HG03196 (cell line): ENCODE data around the gene MAPK8IP3.

Experiments
- ATAC-seq: cut with Tn5 transposase; IDR thresholded peaks from one replicate; pipeline ENCODE4 v1.9.1; 2021; ENCODE audit not compliant: unreplicated experiment

Gene MAPK8IP3

DNA sequence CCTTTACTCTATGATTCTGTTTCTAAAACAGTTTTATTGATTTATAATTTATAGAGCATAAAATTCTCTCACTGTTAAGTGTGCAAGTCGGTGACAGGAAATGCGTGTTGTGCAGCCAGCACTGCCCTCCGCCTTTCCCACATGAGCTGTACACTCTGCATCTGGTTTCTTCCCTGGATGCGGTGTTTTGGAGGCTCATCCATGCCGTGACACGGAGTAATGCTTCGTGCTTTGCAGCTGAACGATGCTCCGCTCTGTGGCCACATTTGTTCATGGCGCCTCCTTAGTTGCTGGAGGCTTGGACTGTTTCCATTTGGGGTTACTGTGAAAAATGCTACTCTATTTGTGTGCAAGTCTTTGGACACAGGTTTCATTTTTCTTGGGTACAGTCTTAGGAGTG lies 94.7 kb downstream of the MAPK8IP3 start:
- ATAC-seq: no peak

DNA sequence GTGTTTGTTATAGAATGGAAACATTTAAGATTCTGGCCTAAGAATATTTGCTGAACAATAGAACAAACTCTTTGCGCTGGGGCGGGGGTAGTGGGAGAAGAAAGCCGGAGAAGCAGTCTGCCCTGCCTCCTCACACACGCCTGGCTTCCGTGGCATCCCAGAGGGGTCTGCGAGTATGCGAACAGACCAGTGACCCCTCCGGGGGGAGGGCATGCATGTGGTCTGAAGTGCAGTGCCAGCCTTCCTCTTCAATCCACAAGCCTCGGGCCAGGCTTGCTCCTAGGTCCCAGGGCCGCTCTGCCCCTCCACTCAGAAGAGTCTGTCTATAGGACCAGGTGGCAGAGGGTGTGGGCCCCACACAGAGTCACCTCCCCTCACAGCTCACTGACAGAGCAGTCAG lies 101.6 kb downstream of the MAPK8IP3 start:
- ATAC-seq: no peak

DNA sequence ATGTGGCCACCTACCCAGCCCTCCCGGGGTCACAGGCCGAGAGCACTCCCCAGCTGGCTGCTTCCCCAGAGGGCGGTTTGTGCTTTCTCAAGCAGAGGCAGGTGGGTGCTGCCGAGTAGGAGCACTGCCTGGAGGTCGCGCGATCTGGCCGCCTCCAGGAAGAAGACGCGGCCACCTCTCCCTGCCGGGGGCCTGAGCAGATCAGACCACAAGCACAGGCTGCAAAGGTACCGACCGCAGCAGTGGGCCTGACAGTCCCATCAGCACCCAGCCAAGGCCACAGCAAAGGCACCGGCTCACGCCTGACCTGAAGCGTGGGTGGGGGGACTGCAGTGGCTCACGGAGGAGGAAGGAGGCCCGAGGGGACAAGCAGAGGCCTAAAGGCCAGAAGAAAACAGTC lies 102.7 kb downstream of the MAPK8IP3 start:
- ATAC-seq: no peak

DNA sequence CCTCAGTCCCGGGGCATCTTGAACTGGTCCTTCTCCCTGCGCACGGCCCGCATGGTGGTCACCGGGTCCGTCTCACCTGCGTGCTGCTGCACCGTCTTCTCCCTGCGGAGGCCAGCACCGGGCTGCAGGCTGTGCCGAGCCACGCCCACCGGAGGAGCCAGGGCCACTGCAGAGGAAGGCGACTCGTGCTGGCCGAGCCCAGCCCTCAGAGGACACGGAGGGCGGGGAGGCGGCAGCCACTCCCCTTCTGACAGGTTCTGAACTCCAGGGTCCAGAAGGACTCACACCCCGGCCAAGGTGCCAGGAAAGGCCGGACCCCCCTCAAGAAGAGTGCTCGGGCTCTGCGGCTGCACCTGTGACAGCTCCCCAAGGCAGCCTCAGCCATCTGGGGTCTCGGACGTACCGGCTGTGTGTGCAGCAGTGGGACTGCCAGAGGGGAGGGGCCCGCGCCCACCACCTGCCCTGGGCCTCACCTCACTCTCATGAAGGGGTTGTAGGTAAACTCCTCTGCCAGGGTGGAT lies 103.3 kb downstream of the MAPK8IP3 start:
- no peak for ATAC-seq

DNA sequence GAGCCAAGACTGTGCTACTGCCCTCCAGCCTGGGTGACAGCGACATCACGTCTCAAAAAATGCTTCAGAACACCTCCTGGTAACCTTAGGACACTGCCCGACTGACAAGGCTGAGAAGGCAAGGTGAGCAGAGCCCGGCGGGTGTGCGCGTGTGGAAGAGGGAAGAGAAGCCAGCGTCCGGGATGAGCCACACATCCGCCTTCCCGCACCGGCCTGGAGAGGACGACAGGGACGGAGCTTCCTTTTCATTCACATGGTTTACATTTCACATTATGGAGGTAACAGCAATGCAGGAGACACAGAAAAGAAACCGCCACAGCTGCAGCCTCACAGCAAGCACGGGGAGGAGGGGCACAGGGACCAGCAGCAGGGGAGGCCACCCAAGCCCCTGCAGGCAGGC lies 104.1 kb downstream of the MAPK8IP3 start:
- ATAC-seq: no peak

DNA sequence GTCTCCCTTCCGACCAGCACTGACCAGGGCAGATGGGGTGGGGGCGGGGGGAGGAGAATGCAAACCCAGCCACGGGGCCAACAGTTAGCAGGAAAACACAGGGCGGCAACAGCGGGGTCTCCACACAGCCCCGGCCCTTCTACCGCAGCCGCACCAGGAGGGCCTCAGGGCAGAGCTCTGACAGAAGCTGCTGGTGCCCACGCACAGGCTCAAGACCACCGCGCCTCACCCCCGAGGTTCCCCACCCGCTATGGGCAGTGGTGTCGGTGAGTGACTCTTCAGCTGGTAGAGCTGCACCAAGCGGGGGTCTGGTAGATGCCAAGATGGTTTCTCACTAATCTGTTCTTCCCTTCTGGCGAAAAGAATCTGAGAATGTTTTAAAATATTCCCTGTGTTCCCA lies 104.5 kb downstream of the MAPK8IP3 start:
- ATAC-seq: no peak

DNA sequence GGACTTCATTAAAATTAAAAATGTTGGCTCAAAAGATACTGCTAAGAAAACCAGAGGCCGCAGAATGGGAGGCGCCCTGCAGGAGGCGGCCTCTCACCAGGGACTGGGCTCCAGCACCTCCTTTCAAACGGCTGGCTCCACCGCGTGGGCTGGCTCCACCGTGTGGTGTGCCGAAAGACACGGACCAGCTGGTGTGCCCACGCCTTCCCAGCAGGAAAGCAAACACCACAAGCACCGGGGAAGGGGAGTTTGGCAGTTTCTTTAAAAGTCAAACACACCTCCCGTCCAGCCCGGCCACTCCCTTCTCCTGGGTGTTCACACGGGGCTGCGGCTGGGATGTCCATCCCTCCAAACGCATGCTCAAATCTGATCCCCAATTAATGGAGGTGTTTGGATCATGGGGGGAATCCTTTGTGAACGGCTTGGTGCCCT lies 106.8 kb downstream of the MAPK8IP3 start:
- no peak for ATAC-seq

DNA sequence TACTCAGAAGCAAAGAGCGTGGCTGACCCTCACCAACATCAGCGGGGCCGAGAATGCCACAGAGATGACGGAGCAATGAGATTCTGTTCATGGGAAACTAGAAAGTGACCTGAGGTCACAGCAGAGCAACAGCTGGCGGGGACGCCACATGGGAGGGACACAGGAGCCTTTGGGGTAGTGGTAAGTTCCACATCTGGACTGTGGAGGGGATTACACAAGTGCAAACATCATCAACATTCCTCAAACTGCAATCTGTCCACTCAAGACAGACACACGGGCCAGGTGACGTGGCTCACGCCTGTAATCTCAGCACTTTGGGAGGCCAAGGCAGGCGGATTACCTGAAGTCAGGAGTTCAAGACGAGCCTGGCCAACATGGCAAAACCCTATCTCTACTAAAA lies 109.5 kb downstream of the MAPK8IP3 start:
- ATAC-seq: no peak

DNA sequence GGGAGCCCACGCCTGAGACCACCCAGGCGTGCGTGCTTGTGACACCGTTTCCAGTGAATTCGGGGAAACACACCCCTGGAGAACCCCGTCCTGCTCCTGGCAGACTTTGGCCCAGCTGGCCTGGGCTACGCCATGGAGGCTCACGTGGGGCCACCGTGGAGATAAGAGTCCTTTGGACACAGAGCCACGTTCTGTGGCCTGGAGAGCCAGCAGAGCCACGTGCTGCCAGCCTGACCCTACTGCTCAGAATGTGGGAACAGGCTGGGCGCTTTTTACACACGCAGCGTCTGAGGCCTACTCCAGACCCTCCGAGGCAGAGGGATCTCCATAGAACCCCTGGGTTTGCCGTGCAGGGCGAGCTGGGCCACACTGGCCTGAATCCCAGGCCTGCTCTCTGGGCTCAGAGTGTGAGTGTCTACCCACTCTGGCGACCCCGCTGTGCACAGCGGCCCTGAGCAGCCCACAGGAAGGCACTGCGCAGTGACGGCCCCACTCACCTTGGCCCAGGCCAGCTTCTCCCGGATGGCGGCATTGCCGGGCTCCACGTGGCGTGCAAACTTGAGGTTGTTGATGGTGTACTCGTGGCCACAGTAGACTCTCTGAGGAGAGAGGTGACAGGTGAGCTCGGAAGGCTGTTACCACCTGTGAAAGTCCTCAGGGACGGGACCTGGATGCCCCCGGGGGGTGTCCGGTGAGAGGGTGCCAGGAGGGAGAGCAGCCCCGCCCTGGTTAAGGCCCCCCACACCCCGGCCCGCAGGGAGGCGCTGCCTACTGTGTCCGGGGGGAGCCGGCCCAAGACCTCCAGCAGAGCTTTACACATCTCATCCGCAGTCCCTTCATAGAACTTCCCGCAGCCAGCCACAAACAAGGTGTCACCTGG lies 110.6 kb downstream of the MAPK8IP3 start:
- no peak for ATAC-seq

DNA sequence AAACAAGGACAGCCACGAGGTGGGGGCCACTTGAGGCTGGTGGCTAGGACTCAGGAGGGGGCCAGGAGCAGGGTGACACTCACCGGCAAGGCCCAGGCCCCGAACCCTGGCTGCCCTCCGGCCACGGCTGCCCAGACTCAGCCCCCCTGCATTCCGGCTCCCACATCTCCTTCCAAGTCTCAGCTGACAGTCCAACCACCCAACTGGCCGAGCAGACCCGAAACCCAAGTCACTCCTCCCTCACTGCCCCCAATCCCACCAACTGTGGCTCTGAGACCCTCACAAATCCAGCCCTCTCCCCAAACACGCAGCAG lies 111.2 kb downstream of the MAPK8IP3 start:
- ATAC-seq: no peak

DNA sequence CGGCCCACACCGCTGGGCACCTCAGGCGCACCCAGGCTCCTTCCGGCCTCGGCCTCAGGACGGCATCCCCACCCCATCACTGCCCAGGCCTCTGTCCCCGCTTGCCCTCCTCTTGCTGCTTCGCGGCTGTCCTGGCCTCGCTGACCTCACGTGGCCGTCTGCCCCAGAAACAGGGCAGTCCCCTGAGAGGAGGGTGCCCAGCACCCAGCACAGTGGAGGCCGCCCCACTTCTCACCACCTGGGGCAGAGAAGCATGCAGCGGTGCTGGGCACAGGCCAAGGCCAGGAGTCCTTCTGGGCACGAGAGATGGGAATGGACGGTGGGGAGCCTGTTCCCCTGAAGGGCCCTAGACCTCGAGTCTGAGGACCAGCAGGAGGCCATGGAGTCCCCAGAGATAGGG lies 111.7 kb downstream of the MAPK8IP3 start:
- ATAC-seq: no peak

DNA sequence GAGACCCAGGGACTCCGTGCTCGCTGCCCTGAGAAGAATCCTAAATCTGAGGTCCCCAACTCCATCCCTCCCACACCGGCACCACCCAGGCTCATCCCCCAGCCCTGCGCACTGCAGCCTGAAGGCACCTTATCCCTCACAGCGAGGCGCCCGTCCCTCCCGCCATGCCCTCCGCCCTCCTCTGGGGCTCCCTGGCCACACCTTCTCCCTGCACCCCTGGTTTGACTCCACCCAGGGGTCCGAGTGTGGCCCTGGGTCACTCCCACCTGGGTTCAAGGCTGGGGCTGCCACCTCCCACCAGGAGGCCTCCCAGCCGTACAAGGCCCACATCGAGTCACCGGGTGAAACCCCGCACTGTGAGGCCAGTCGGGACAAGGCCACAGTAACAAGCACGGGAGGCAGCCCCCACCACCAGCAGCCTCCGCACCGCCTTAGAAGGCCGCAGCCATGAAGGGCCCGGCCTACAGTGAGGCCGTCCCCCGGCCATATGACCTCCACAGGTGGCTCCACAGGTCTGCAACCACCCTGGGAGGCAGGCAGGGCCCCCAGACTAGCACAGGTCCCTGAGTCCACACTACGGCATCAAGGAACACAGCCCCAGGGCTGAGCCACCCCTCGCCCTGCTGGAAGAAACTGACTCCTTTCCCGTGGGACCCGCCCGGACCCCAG lies 112.3 kb downstream of the MAPK8IP3 start:
- no peak for ATAC-seq

DNA sequence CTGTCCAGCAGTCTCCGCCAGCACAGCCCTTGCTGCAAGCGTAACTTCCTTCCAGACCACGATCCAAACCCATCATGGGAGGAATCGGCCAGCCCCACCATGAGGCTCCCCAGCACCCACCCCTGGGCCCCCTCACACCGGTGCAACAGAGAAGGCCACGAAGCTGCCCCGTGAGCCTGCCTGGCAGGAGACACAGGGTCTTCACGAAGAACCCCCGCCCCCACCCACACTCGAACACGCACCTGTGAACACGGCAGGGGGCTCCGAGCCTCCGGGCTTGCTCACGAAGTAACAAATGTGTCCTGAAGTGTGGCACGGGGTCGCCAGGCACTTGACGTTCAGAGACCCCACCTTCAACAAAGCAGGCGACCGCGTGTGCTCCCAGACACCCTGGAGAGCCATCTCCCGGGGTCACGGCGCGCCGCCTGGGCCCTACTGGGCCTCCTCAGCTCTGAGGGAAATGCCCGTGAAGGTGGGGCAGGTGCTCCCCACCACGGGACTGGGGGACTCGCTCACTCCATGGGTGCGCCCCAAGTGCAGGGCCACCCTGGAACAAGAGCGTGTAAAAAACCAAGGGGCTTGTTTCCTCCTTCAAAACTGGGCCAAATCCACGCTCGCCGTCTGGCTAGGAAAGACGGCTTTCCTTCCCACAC lies 113.0 kb downstream of the MAPK8IP3 start:
- no peak for ATAC-seq

DNA sequence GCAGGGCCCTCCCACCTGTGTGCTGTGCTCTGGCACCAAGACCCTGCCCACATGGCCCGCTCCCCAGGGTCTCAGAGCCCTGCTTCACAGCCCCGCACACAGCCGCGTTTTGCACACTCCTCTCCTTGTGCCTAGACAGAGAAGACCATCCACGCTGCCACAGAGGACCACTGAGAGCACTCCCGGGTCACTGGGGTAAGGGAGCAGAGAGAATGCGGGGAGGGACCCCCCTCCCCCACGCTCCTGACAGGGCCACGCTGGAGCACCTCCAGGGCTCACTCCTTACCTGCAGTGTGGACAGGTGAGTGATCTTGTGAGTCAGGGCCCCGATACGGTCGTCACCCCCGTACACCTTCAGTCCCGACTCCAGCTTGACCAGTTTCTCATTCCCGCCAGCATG lies 113.6 kb downstream of the MAPK8IP3 start:
- no peak for ATAC-seq
